ENCODE results near the gene CREB3.

GRCh38 chr9:35690614-35691333, 41.7 kb upstream of the CREB3 start:
- TF ChIP-seq CHD4 (IDR thresholded peaks at IDR 0.05; ENCODE audit: borderline replicate concordance) (no peak), SREBF2 (IDR thresholded peaks at IDR 0.05) (no peak), CTCF (IDR thresholded peaks at IDR 0.05) (no peak), EP300 (IDR thresholded peaks at IDR 0.05) (no peak), MAFK (IDR thresholded peaks at IDR 0.05; ENCODE audit: partially characterized antibody) (no peak)

All from A549 (cell line).